PC-9 (cell line): ENCODE data around the gene ZNF311. TPM values are rescaled to one million over a fixed set of nuclear protein-coding genes. Genes with fewer than 3 reads are reported as not detected.
"Not testable (repeated sequence)": the region's sequence is repeated elsewhere in the genome, so short reads cannot be mapped to it uniquely, and the experiment has no call there.

Source experiments
- BruUV-seq: library from RNA; stranded (reverse); fragments of 400-500 nt; replicated peaks from 2 replicates; lab custom pipeline; 2021; lab: Mats Ljungman, UMichigan
- CTCF ChIA-PET: fragments of 300-600 bp; sonication (Branson Sonifier 250); formaldehyde crosslinking; loops from one replicate; lab custom pipeline; 2022; ENCODE audit warnings: antibody characterized with exemption; lab: Charles Lee
- POLR2A ChIA-PET: fragments of 300-600 bp; sonication (Branson Sonifier 250); formaldehyde crosslinking; loops from one replicate; lab custom pipeline; 2022; ENCODE audit warnings: antibody characterized with exemption; ENCODE audit not compliant: unreplicated experiment; lab: Charles Lee
- DNase-seq, 2 experiments: peaks; one replicate each; pipeline versions ENCODE4 v3.0.0 to v3.0.0-alpha.2; 2015 to 2022; ENCODE audit warnings: mixed read lengths in 1 of 2
- H2AFZ ChIP-seq: fragments of 200-600 bp; sonication (generic); 2 replicates; pipeline ENCODE4 v1.8.1; 2017; ENCODE audit warnings: antibody characterized with exemption
- H3F3A ChIP-seq: fragments of 200-600 bp; sonication (generic); 2 replicates; pipeline ENCODE4 v1.8.1; 2017; ENCODE audit warnings: antibody characterized with exemption, mild to moderate bottlenecking, low read depth; ENCODE audit not compliant: insufficient read depth
- H3K27ac ChIP-seq: fragments of 200-600 bp; sonication (generic); 2 replicates; pipeline ENCODE4 v1.6.1; 2016; ENCODE audit warnings: mixed run types
- H3K27me3 ChIP-seq: fragments of 200-600 bp; sonication (generic); 2 replicates; pipeline ENCODE4 v1.6.1; 2016; ENCODE audit warnings: low read depth, mixed run types; ENCODE audit not compliant: insufficient read depth
- H3K36me3 ChIP-seq: fragments of 200-600 bp; sonication (generic); 2 replicates; pipeline ENCODE4 v1.6.1; 2016; ENCODE audit warnings: low read depth, mixed run types
- H3K4me1 ChIP-seq: fragments of 200-600 bp; sonication (generic); replicated peaks from 2 replicates; pipeline ENCODE4 v1.6.1; 2016; ENCODE audit warnings: mixed run types; ENCODE audit not compliant: insufficient read depth
- H3K4me2 ChIP-seq: fragments of 200-600 bp; sonication (generic); 2 replicates; pipeline ENCODE4 v1.6.1; 2017; ENCODE audit warnings: mixed run types
- H3K4me3 ChIP-seq: fragments of 200-600 bp; sonication (generic); 2 replicates; pipeline ENCODE4 v1.6.1; 2016; ENCODE audit warnings: mixed run types
- H3K79me2 ChIP-seq: fragments of 200-600 bp; sonication (generic); 2 replicates; pipeline ENCODE4 v1.6.1; 2017; ENCODE audit warnings: low read depth, mixed run types
- H3K9me2 ChIP-seq: fragments of 200-600 bp; sonication (generic); 2 replicates; pipeline ENCODE4 v1.8.1; 2017; ENCODE audit warnings: mild to moderate bottlenecking; ENCODE audit not compliant: insufficient read depth
- H3K9me3 ChIP-seq: fragments of 200-600 bp; sonication (generic); 2 replicates; pipeline ENCODE4 v1.8.1; 2016; ENCODE audit warnings: low read depth; ENCODE audit not compliant: insufficient read depth
- H4K20me1 ChIP-seq: fragments of 200-600 bp; sonication (generic); 2 replicates; pipeline ENCODE4 v1.8.1; 2017; ENCODE audit not compliant: insufficient read depth
- CTCF ChIP-seq: fragments of 200-600 bp; sonication (generic); conservative IDR thresholded peaks from 2 replicates; pipeline ENCODE4 v1.6.1; 2017; ENCODE audit warnings: mixed run types, antibody characterized with exemption, mild to moderate bottlenecking, moderate library complexity
- EZH2 ChIP-seq: fragments of 200-600 bp; sonication (generic); IDR thresholded peaks from 2 replicates; pipeline ENCODE4 v1.8.0; 2017; ENCODE audit warnings: antibody characterized with exemption, low read depth
- intact Hi-C: fragments of 100-400 bp; cut with micrococcal nuclease; formaldehyde crosslinking; loops from one replicate; pipeline ENCODE4 v1.10.0; 2022; ENCODE audit not compliant: unreplicated experiment
- total RNA-seq: library from RNA; stranded (reverse); gene quantifications from 2 replicates; pipeline ENCODE4 v1.2.3, GENCODE V29; 2021

Gene ZNF311
- total RNA-seq, 1 experiment from 2014 or later: 2.1 TPM

GRCh38 chr6:28977341-28978132, 27.6 kb downstream of the ZNF311 start:
- Histone ChIP-seq H3K27me3 (no peaks in the 10 kb centered on the region), H3K9me3 (no peaks in the 10 kb centered on the region), H3K27ac (peak overlapping the region; percentile 96), H2AFZ (peak overlapping the region; percentile 69), H3K4me2 (peak overlapping the region; percentile 61), H3F3A (peaks cover 38% of the 10 kb centered on the region), H3K4me3 (peak overlapping the region; percentile 18; the same call in 1 of the 2 replicates), H4K20me1 (no peaks in the 10 kb centered on the region), H3K4me1 (peaks cover 43% of the 10 kb centered on the region), H3K36me3 (no peaks in the 10 kb centered on the region), H3K9me2 (no peaks in the 10 kb centered on the region), H3K79me2 (no peaks in the 10 kb centered on the region)
- ChIA-PET POLR2A (no interaction called here), CTCF (no interaction called here)
- BruUV-seq: no TSS peak
- peak; percentile 28 to 87 for DNase-seq
- intact Hi-C loops: loop anchor here (2.0 kb wide), 1 partner anchor 17 kb away; no protein-coding TSS in a partner anchor
- TF ChIP-seq CTCF: no peak
- no peak for TF ChIP-seq EZH2

GRCh38 chr6:28976677-28977076, 28.4 kb downstream of the ZNF311 start:
- Histone ChIP-seq H3K27me3 (no peaks in the 10 kb centered on the region), H3K36me3 (no peaks in the 10 kb centered on the region), H3K4me3 (no peak overlapping the region), H3K27ac (peak overlapping the region; percentile 96), H3K79me2 (no peaks in the 10 kb centered on the region), H4K20me1 (no peaks in the 10 kb centered on the region), H2AFZ (no peak overlapping the region), H3K9me3 (no peaks in the 10 kb centered on the region), H3K4me2 (no peak overlapping the region), H3K9me2 (no peaks in the 10 kb centered on the region), H3F3A (peaks cover 34% of the 10 kb centered on the region), H3K4me1 (peaks cover 43% of the 10 kb centered on the region)
- TF ChIP-seq CTCF: no peak
- TF ChIP-seq EZH2: no peak
- CTCF ChIA-PET: no interaction called here
- DNase-seq: no peak
- intact Hi-C loops: loop anchor here (2.0 kb wide), 1 partner anchor 16 kb away; no protein-coding TSS in a partner anchor
- POLR2A ChIA-PET: no interaction called here
- BruUV-seq: no TSS peak

GRCh38 chr6:28974505-28974904, 30.6 kb downstream of the ZNF311 start:
- ChIA-PET CTCF (no interaction called here), POLR2A (interaction anchor here (0.6 kb wide), 1 partner anchor 312 kb away, joined by 6 read pairs; no protein-coding TSS in a partner anchor)
- no peak overlapping the region for H3K4me3 ChIP-seq
- no peak for TF ChIP-seq EZH2
- no peak for TF ChIP-seq CTCF
- H3K9me3 ChIP-seq: no peaks in the 10 kb centered on the region
- no peak overlapping the region for H3K4me2 ChIP-seq
- no peak overlapping the region for H2AFZ ChIP-seq
- no peaks in the 10 kb centered on the region for H3K9me2 ChIP-seq
- H4K20me1 ChIP-seq: no peaks in the 10 kb centered on the region
- H3K79me2 ChIP-seq: no peaks in the 10 kb centered on the region
- BruUV-seq: no TSS peak
- peaks cover 20% of the 10 kb centered on the region for H3F3A ChIP-seq
- no peak for DNase-seq
- intact Hi-C loops: no loop called here
- no peaks in the 10 kb centered on the region for H3K27me3 ChIP-seq
- no peak overlapping the region for H3K27ac ChIP-seq
- peaks cover 29% of the 10 kb centered on the region for H3K4me1 ChIP-seq
- H3K36me3 ChIP-seq: no peaks in the 10 kb centered on the region

GRCh38 chr6:28970056-28970455, 35.1 kb downstream of the ZNF311 start:
- H3F3A ChIP-seq, H3K4me2 ChIP-seq, H3K4me3 ChIP-seq, H3K4me1 ChIP-seq, H3K27ac ChIP-seq, CTCF ChIA-PET, DNase-seq, H4K20me1 ChIP-seq, H2AFZ ChIP-seq, H3K9me2 ChIP-seq, H3K36me3 ChIP-seq, BruUV-seq, H3K27me3 ChIP-seq, intact Hi-C loops, POLR2A ChIA-PET, H3K9me3 ChIP-seq, H3K79me2 ChIP-seq: not testable (repeated sequence)
